GM23338 (cell line): ENCODE results near the gene AGFG1. TPM values are rescaled to one million over a fixed set of nuclear protein-coding genes. Genes with fewer than 3 reads are reported as not detected.

Source experiments
- ATAC-seq: fragments of 200-7000 bp; cut with Tn5 transposase; 3 replicates; pipeline ENCODE4 v1.9.1; 2020
- DNase-seq: peaks from one replicate; pipeline ENCODE4 v3.0.0-alpha.2; 2015; ENCODE audit warnings: low spot score
- H2AFZ ChIP-seq: fragments of 200-600 bp; sonication (generic); 2 replicates; pipeline ENCODE4 v1.8.0; 2016; ENCODE audit warnings: antibody characterized with exemption, mild to moderate bottlenecking, moderate library complexity
- H3F3A ChIP-seq: fragments of 200-600 bp; sonication (generic); replicated peaks from 2 replicates; pipeline ENCODE4 v1.8.0; 2017; ENCODE audit warnings: antibody characterized with exemption, mixed run types, low read depth
- H3K27ac ChIP-seq: fragments of 200-600 bp; sonication (generic); 2 replicates; pipeline ENCODE4 v1.6.1; 2016; ENCODE audit warnings: low read depth
- H3K27me3 ChIP-seq: fragments of 200-600 bp; sonication (generic); 2 replicates; pipeline ENCODE4 v1.8.0; 2016; ENCODE audit warnings: mild to moderate bottlenecking, mixed run types, moderate library complexity; ENCODE audit not compliant: insufficient read depth
- H3K36me3 ChIP-seq: fragments of 200-600 bp; sonication (generic); 2 replicates; pipeline ENCODE4 v1.8.0; 2016; ENCODE audit warnings: mild to moderate bottlenecking; ENCODE audit not compliant: insufficient read depth
- H3K4me1 ChIP-seq: fragments of 200-600 bp; sonication (generic); 2 replicates; pipeline ENCODE4 v1.8.0; 2016; ENCODE audit warnings: mild to moderate bottlenecking, moderate library complexity; ENCODE audit not compliant: insufficient read depth
- H3K4me2 ChIP-seq: fragments of 200-600 bp; sonication (generic); 2 replicates; pipeline ENCODE4 v1.7.1; 2017; ENCODE audit warnings: mixed run types
- H3K4me3 ChIP-seq: fragments of 200-600 bp; sonication (generic); 2 replicates; pipeline ENCODE4 v1.6.1; 2016; ENCODE audit warnings: mixed run types
- H3K79me2 ChIP-seq: fragments of 200-600 bp; sonication (generic); replicated peaks from 2 replicates; pipeline ENCODE4 v1.8.0; 2017; ENCODE audit warnings: mild to moderate bottlenecking; ENCODE audit not compliant: insufficient read depth
- H3K9me2 ChIP-seq: fragments of 200-600 bp; sonication (generic); 2 replicates; pipeline ENCODE4 v1.8.0; 2017; ENCODE audit not compliant: insufficient read depth
- H4K20me1 ChIP-seq: fragments of 200-600 bp; sonication (generic); replicated peaks from 2 replicates; pipeline ENCODE4 v1.8.0; 2017; ENCODE audit warnings: mild to moderate bottlenecking; ENCODE audit not compliant: insufficient read depth
- H3K27ac Mint-ChIP-seq: 2 replicates; pipeline ENCODE4 v1.8.0; 2020; ENCODE audit warnings: inconsistent platforms, mild to moderate bottlenecking, moderate library complexity, mixed read lengths
- H3K27me3 Mint-ChIP-seq: 3 replicates; pipeline ENCODE4 v1.8.0; 2022; ENCODE audit warnings: low read depth, mild to moderate bottlenecking, moderate library complexity, mixed read lengths, inconsistent platforms; ENCODE audit not compliant: insufficient read depth, poor library complexity
- H3K36me3 Mint-ChIP-seq: 3 replicates; pipeline ENCODE4 v1.8.0; 2021; ENCODE audit warnings: low read depth, mild to moderate bottlenecking, inconsistent platforms, moderate library complexity, mixed read lengths
- H3K4me1 Mint-ChIP-seq: 3 replicates; pipeline ENCODE4 v1.8.0; 2020; ENCODE audit warnings: mild to moderate bottlenecking, inconsistent platforms, mixed read lengths
- H3K4me3 Mint-ChIP-seq: 3 replicates; pipeline ENCODE4 v1.8.0; 2021; ENCODE audit warnings: moderate library complexity, mild to moderate bottlenecking, inconsistent platforms, mixed read lengths
- H3K9me3 Mint-ChIP-seq: 3 replicates; pipeline ENCODE4 v1.8.0; 2020; ENCODE audit warnings: moderate library complexity, mild to moderate bottlenecking, inconsistent platforms, mixed read lengths
- CREB1 ChIP-seq: fragments of 250-450 bp; sonication (Bioruptor Pico); IDR thresholded peaks from 2 replicates; pipeline ENCODE4 v1.5.0; 2020; ENCODE audit warnings: low read depth, mild to moderate bottlenecking, moderate library complexity
- ETS1 ChIP-seq: IDR thresholded peaks from 2 replicates; pipeline ENCODE4 v1.6.1; 2016; ENCODE audit warnings: antibody characterized with exemption
- EZH2 ChIP-seq: fragments of 200-600 bp; sonication (generic); IDR thresholded peaks from one replicate; pipeline ENCODE4 v1.8.0; 2017; ENCODE audit warnings: antibody characterized with exemption, mild to moderate bottlenecking, low read depth; ENCODE audit not compliant: unreplicated experiment
- EZH2phosphoT487 ChIP-seq: fragments of 200-600 bp; sonication (generic); IDR thresholded peaks from one replicate; pipeline ENCODE4 v1.8.1; 2018; ENCODE audit warnings: antibody characterized with exemption; ENCODE audit not compliant: unreplicated experiment
- REST ChIP-seq: IDR thresholded peaks from one replicate; pipeline ENCODE4 v1.6.1; 2018; ENCODE audit warnings: antibody characterized with exemption; ENCODE audit not compliant: unreplicated experiment
- ZNF114 ChIP-seq: fragments of 250-450 bp; sonication (Bioruptor Pico); IDR thresholded peaks from 2 replicates; pipeline ENCODE4 v1.5.0; 2020; ENCODE audit warnings: mild to moderate bottlenecking, moderate library complexity
- ZNF462 ChIP-seq: fragments of 250-450 bp; sonication (Bioruptor Pico); IDR thresholded peaks from 2 replicates; pipeline ENCODE4 v1.5.0; 2020; ENCODE audit warnings: mild to moderate bottlenecking, moderate library complexity
- polyA plus RNA-seq: library from polyadenylated mRNA; unstranded; fragments of >200 nt; fragmentation: Nextera tagmentation; extraction: Ambion mirVana; gene quantifications from 2 replicates; pipeline ENCODE4 v1.2.1, GENCODE V29; 2016
- total RNA-seq: library from RNA; depleted of rRNA; stranded (reverse); fragments of >200 nt; shearing (Covaris generic); gene quantifications from 2 replicates; pipeline ENCODE4 v1.2.3, GENCODE V29; 2014

AGFG1 gene
- total and polyA plus RNA-seq, 2 experiments from 2014 or later, result 14.5 to 113 TPM

- no peak overlapping the region for H3K4me3 ChIP-seq
- no peaks in the 10 kb centered on the region for H3K27me3 ChIP-seq
- no peak overlapping the region for H2AFZ ChIP-seq
- H3K4me1 ChIP-seq, result peaks cover 12% of the 10 kb centered on the region; the same call in 1 of the 2 replicates
- no peaks in the 10 kb centered on the region for H3K36me3 ChIP-seq
- H3K36me3 Mint-ChIP-seq, result no peaks in the 10 kb centered on the region
- no peaks in the 10 kb centered on the region for H3K27me3 Mint-ChIP-seq
- no peak overlapping the region for H3K27ac ChIP-seq
- TF ChIP-seq ZNF462 (CRISPR knock-in tag) (no peak), CREB1 (CRISPR knock-in tag) (no peak), ETS1 (no peak), EZH2 (no peak), REST (no peak), ZNF114 (no peak), EZH2phosphoT487 (no peak)
- H3F3A ChIP-seq, result no peaks in the 10 kb centered on the region
- ATAC-seq, result no peak
- no peak overlapping the region for H3K4me2 ChIP-seq
- peak; percentile 30 for DNase-seq
- no peaks in the 10 kb centered on the region for H3K9me3 Mint-ChIP-seq
- no peaks in the 10 kb centered on the region for H4K20me1 ChIP-seq
- H3K4me3 Mint-ChIP-seq, result no peak overlapping the region
- H3K27ac Mint-ChIP-seq, result 0 out of 2 replicates have a peak overlapping the region, but pooled peaks have one; percentile 5
- no peaks in the 10 kb centered on the region for H3K9me2 ChIP-seq
- H3K79me2 ChIP-seq, result no peaks in the 10 kb centered on the region
- peaks cover 18% of the 10 kb centered on the region; the same call in 2 of the 3 replicates for H3K4me1 Mint-ChIP-seq
Observed at GRCh38 chr2:227570615-227571014, 98.7 kb downstream of the AGFG1 start.
